Measurements from ENCODE around the gene C12orf42. TPM values are rescaled to one million over a fixed set of nuclear protein-coding genes. Genes with fewer than 3 reads are reported as not detected.

C12orf42 gene
- total RNA-seq, 1 donor from 2014 or later, result 0.29 TPM

GRCh38 chr12:103518899-103519298 lies 23.1 kb upstream of the C12orf42 start:
- H3K4me1 Mint-ChIP-seq (ENCODE audit: low read depth), result peaks cover under 1% of the 10 kb centered on the region
- peaks cover 41% of the 10 kb centered on the region for H3K27me3 Mint-ChIP-seq
- H3K9me3 Mint-ChIP-seq (ENCODE audit: low read depth), result no peaks in the 10 kb centered on the region
- H3K36me3 Mint-ChIP-seq (ENCODE audit: insufficient read depth), result no peaks in the 10 kb centered on the region
- no peak for DNase-seq (ENCODE audit: low spot score, unreplicated experiment)
- no peak for TF ChIP-seq CTCF (IDR thresholded peaks at IDR 0.05; ENCODE audit: unreplicated experiment)
- H3K27ac Mint-ChIP-seq, result no peak overlapping the region
- H3K4me3 Mint-ChIP-seq (ENCODE audit: low read depth), result no peak overlapping the region

- no peak for DNase-seq (ENCODE audit: low spot score, unreplicated experiment)
- Mint-ChIP-seq H3K4me1 (ENCODE audit: low read depth) (no peaks in the 10 kb centered on the region), H3K9me3 (ENCODE audit: low read depth) (no peaks in the 10 kb centered on the region), H3K36me3 (ENCODE audit: insufficient read depth) (no peaks in the 10 kb centered on the region), H3K27ac (no peak overlapping the region), H3K27me3 (peaks cover 50% of the 10 kb centered on the region), H3K4me3 (ENCODE audit: low read depth) (no peak overlapping the region)
- no peak for TF ChIP-seq CTCF (IDR thresholded peaks at IDR 0.05; ENCODE audit: unreplicated experiment)
Observed at GRCh38 chr12:103517161-103517560, 21.4 kb upstream of the C12orf42 start.

GRCh38 chr12:103515341-103515740 lies 19.6 kb upstream of the C12orf42 start:
- no peaks in the 10 kb centered on the region for H3K9me3 Mint-ChIP-seq (ENCODE audit: low read depth)
- no peaks in the 10 kb centered on the region for H3K36me3 Mint-ChIP-seq (ENCODE audit: insufficient read depth)
- H3K27ac Mint-ChIP-seq, result no peak overlapping the region
- H3K4me1 Mint-ChIP-seq (ENCODE audit: low read depth), result no peaks in the 10 kb centered on the region
- peaks cover 49% of the 10 kb centered on the region for H3K27me3 Mint-ChIP-seq
- no peak for TF ChIP-seq CTCF (IDR thresholded peaks at IDR 0.05; ENCODE audit: unreplicated experiment)
- DNase-seq (ENCODE audit: low spot score, unreplicated experiment), result no peak
- no peak overlapping the region for H3K4me3 Mint-ChIP-seq (ENCODE audit: low read depth)

- Mint-ChIP-seq H3K27me3 (peaks cover 57% of the 10 kb centered on the region), H3K36me3 (ENCODE audit: insufficient read depth) (no peaks in the 10 kb centered on the region), H3K27ac (no peak overlapping the region), H3K4me1 (ENCODE audit: low read depth) (no peaks in the 10 kb centered on the region), H3K9me3 (ENCODE audit: low read depth) (no peaks in the 10 kb centered on the region), H3K4me3 (ENCODE audit: low read depth) (no peak overlapping the region)
- DNase-seq (ENCODE audit: low spot score, unreplicated experiment), result no peak
- TF ChIP-seq CTCF (IDR thresholded peaks at IDR 0.05; ENCODE audit: unreplicated experiment), result no peak
Observed at GRCh38 chr12:103513875-103514274, 18.1 kb upstream of the C12orf42 start.

- Mint-ChIP-seq H3K36me3 (ENCODE audit: insufficient read depth) (no peaks in the 10 kb centered on the region), H3K4me3 (ENCODE audit: low read depth) (no peak overlapping the region), H3K27me3 (peaks cover 64% of the 10 kb centered on the region), H3K4me1 (ENCODE audit: low read depth) (no peaks in the 10 kb centered on the region), H3K9me3 (ENCODE audit: low read depth) (no peaks in the 10 kb centered on the region), H3K27ac (no peak overlapping the region)
- DNase-seq (ENCODE audit: low spot score, unreplicated experiment), result no peak
- TF ChIP-seq CTCF (IDR thresholded peaks at IDR 0.05; ENCODE audit: unreplicated experiment), result no peak
Observed at GRCh38 chr12:103505371-103506236, 9.8 kb upstream of the C12orf42 start.
